ENCODE results near the gene DOHH.

The DOHH gene

GRCh38 chr19:3499738-3500428 is 591 bp downstream of the DOHH start:
- no peaks in the 10 kb centered on the region for H3K9me2 ChIP-seq (ENCODE audit: low read depth, low read length)
- H3K27me3 ChIP-seq (ENCODE audit: insufficient read depth, low read length): no peaks in the 10 kb centered on the region
- H3K4me1 ChIP-seq (ENCODE audit: insufficient read depth, low read length, severe bottlenecking): peaks cover 13% of the 10 kb centered on the region
- H4K20me1 ChIP-seq (ENCODE audit: insufficient read depth, low read length): no peaks in the 10 kb centered on the region
- H3K27ac ChIP-seq (ENCODE audit: low read depth, low read length, poor library complexity, severe bottlenecking): peak overlapping the region; percentile 68
- H2AFZ ChIP-seq (ENCODE audit: low read length): no peak overlapping the region
- H3K4me3 ChIP-seq (ENCODE audit: low read depth, low read length, poor library complexity, severe bottlenecking): peak overlapping the region; percentile 99
- peaks cover 31% of the 10 kb centered on the region for H3K36me3 ChIP-seq (ENCODE audit: insufficient read depth, low read length)
- no peak for TF ChIP-seq EZH2 (IDR thresholded peaks at IDR 0.05; ENCODE audit: borderline replicate concordance, low read length)
- TF ChIP-seq CTCF (IDR thresholded peaks at IDR 0.05; ENCODE audit: low read length): no peak
- peaks cover 13% of the 10 kb centered on the region for H3K79me2 ChIP-seq (ENCODE audit: insufficient read depth, low read length)
- H3K9me3 ChIP-seq (ENCODE audit: low read length): no peaks in the 10 kb centered on the region
- no peaks in the 10 kb centered on the region for H3F3A ChIP-seq (ENCODE audit: insufficient read depth, low read length)
- peak overlapping the region; percentile 100 for H3K4me2 ChIP-seq (ENCODE audit: low read length)
- H3K9ac ChIP-seq (ENCODE audit: low read length): peak overlapping the region; percentile 98

GRCh38 chr19:3497757-3498520 is 2.5 kb downstream of the DOHH start:
- no peak overlapping the region for H3K27ac ChIP-seq (ENCODE audit: low read depth, low read length, poor library complexity, severe bottlenecking)
- H3K9ac ChIP-seq (ENCODE audit: low read length): no peak overlapping the region
- H3K36me3 ChIP-seq (ENCODE audit: insufficient read depth, low read length): peaks cover 37% of the 10 kb centered on the region
- no peak overlapping the region for H3K4me2 ChIP-seq (ENCODE audit: low read length)
- no peak overlapping the region for H2AFZ ChIP-seq (ENCODE audit: low read length)
- no peaks in the 10 kb centered on the region for H3K9me2 ChIP-seq (ENCODE audit: low read depth, low read length)
- H3K27me3 ChIP-seq (ENCODE audit: insufficient read depth, low read length): no peaks in the 10 kb centered on the region
- no peaks in the 10 kb centered on the region for H3F3A ChIP-seq (ENCODE audit: insufficient read depth, low read length)
- no peak for TF ChIP-seq CTCF (IDR thresholded peaks at IDR 0.05; ENCODE audit: low read length)
- TF ChIP-seq EZH2 (IDR thresholded peaks at IDR 0.05; ENCODE audit: borderline replicate concordance, low read length): no peak
- H3K4me3 ChIP-seq (ENCODE audit: low read depth, low read length, poor library complexity, severe bottlenecking): no peak overlapping the region
- no peaks in the 10 kb centered on the region for H4K20me1 ChIP-seq (ENCODE audit: insufficient read depth, low read length)
- peaks cover 13% of the 10 kb centered on the region for H3K79me2 ChIP-seq (ENCODE audit: insufficient read depth, low read length)
- H3K4me1 ChIP-seq (ENCODE audit: insufficient read depth, low read length, severe bottlenecking): peaks cover 22% of the 10 kb centered on the region
- no peaks in the 10 kb centered on the region for H3K9me3 ChIP-seq (ENCODE audit: low read length)

- Histone ChIP-seq H3K27ac (ENCODE audit: low read depth, low read length, poor library complexity, severe bottlenecking) (no peak overlapping the region), H3K79me2 (ENCODE audit: insufficient read depth, low read length) (peaks cover 13% of the 10 kb centered on the region), H3K27me3 (ENCODE audit: insufficient read depth, low read length) (no peaks in the 10 kb centered on the region), H3F3A (ENCODE audit: insufficient read depth, low read length) (no peaks in the 10 kb centered on the region), H3K4me1 (ENCODE audit: insufficient read depth, low read length, severe bottlenecking) (peaks cover 22% of the 10 kb centered on the region), H4K20me1 (ENCODE audit: insufficient read depth, low read length) (no peaks in the 10 kb centered on the region), H2AFZ (ENCODE audit: low read length) (no peak overlapping the region), H3K9me3 (ENCODE audit: low read length) (no peaks in the 10 kb centered on the region), H3K36me3 (ENCODE audit: insufficient read depth, low read length) (peaks cover 50% of the 10 kb centered on the region), H3K9me2 (ENCODE audit: low read depth, low read length) (no peaks in the 10 kb centered on the region), H3K4me3 (ENCODE audit: low read depth, low read length, poor library complexity, severe bottlenecking) (no peak overlapping the region), H3K9ac (ENCODE audit: low read length) (no peak overlapping the region), H3K4me2 (ENCODE audit: low read length) (no peak overlapping the region)
- no peak for TF ChIP-seq CTCF (IDR thresholded peaks at IDR 0.05; ENCODE audit: low read length)
- TF ChIP-seq EZH2 (IDR thresholded peaks at IDR 0.05; ENCODE audit: borderline replicate concordance, low read length): no peak
Observed at GRCh38 chr19:3496392-3497273, 3.8 kb downstream of the DOHH start.
